Lung (tissue), 12 donors: ENCODE results near the gene PRSS56. TPM values are rescaled to one million over a fixed set of nuclear protein-coding genes. Genes with fewer than 3 reads are reported as not detected.
A peak's percentile ranks its signal among the peaks of the same experiment; 100 is the strongest.

ENCODE experiments used
- ATAC-seq: fragments of 200-7000 bp; cut with Tn5 transposase; one replicate; pipeline ENCODE4 v1.9.1; 2020; ENCODE audit warnings: moderate number of reproducible peaks; ENCODE audit not compliant: insufficient read depth, low FRiP score
- DNase-seq, 3 donors: peaks; one replicate each; pipeline ENCODE4 v3.0.0-alpha.2; 2013 to 2017
- H3K27ac ChIP-seq, 2 donors: one replicate each; pipeline ENCODE4 v1.5.1; 2013; ENCODE audit warnings: mild to moderate bottlenecking in 2 of 2, moderate library complexity in 2 of 2, control low read depth in 1 of 2, inconsistent platforms in 1 of 2, low read depth in 1 of 2, low read length in 1 of 2
- H3K27me3 ChIP-seq, 3 donors: one replicate each; pipeline ENCODE4 v1.5.1; 2013; ENCODE audit warnings: low read length in 2 of 3; ENCODE audit not compliant: control insufficient read depth in 3 of 3, insufficient read depth in 3 of 3
- H3K36me3 ChIP-seq, 4 donors: one replicate each; pipeline ENCODE4 v1.5.1; 2013; ENCODE audit warnings: low read length in 4 of 4, mild to moderate bottlenecking in 1 of 4, moderate library complexity in 1 of 4; ENCODE audit not compliant: control insufficient read depth in 4 of 4, insufficient read depth in 4 of 4
- H3K4me1 ChIP-seq, 5 donors: one replicate each; pipeline ENCODE4 v1.5.1; 2013; ENCODE audit warnings: low read length in 5 of 5, mild to moderate bottlenecking in 2 of 5, moderate library complexity in 1 of 5; ENCODE audit not compliant: control insufficient read depth in 5 of 5, insufficient read depth in 5 of 5
- H3K4me3 ChIP-seq: one replicate; pipeline ENCODE4 v1.5.1; 2013; ENCODE audit warnings: mild to moderate bottlenecking, control low read depth, moderate library complexity
- H3K9ac ChIP-seq, 2 donors: one replicate each; pipeline ENCODE4 v1.5.1; 2013; ENCODE audit warnings: low read length in 2 of 2, control low read depth in 1 of 2; ENCODE audit not compliant: insufficient read depth in 1 of 2
- H3K9me3 ChIP-seq, 4 donors: one replicate each; pipeline ENCODE4 v1.5.1; 2013; ENCODE audit warnings: low read length in 3 of 4, mild to moderate bottlenecking in 1 of 4, moderate library complexity in 1 of 4; ENCODE audit not compliant: control insufficient read depth in 4 of 4, insufficient read depth in 3 of 4
- CTCF ChIP-seq: IDR thresholded peaks from 2 replicates; pipeline ENCODE4 v1.5.1; 2012; ENCODE audit warnings: mild to moderate bottlenecking; ENCODE audit errors: control extremely low read depth, extremely low read depth
- WGBS, 2 donors: extraction: QIAGEN DNeasy Blood & Tissue Kit; methylation state at CpG; one replicate each; pipeline ENCODE4 v1.1.7; 2013; 5-methylcytosine and 5-hydroxymethylcytosine counted together
- polyA plus RNA-seq, 2 donors: library from polyadenylated mRNA; stranded (reverse); fragments of 200-250 nt; gene quantifications; one replicate each; pipeline ENCODE4 v1.2.1, GENCODE V29; 2013
- total RNA-seq, 2 donors: library from RNA; depleted of rRNA in 1 of 2; stranded (reverse); fragments of >200 nt in 1 of 2; gene quantifications; one replicate each; pipeline ENCODE4 v1.2.1, GENCODE V29; 2014 to 2021
- donor health status: control.
- donor health status: control.
- donor health status: Bipolar disorder and iron deficiency.
- donor health status: healthy.
- donor health status: DM: yes; HTN: yes; CAD: no.

The PRSS56 gene
- total and polyA plus RNA-seq, 4 donors: not detected

DNA sequence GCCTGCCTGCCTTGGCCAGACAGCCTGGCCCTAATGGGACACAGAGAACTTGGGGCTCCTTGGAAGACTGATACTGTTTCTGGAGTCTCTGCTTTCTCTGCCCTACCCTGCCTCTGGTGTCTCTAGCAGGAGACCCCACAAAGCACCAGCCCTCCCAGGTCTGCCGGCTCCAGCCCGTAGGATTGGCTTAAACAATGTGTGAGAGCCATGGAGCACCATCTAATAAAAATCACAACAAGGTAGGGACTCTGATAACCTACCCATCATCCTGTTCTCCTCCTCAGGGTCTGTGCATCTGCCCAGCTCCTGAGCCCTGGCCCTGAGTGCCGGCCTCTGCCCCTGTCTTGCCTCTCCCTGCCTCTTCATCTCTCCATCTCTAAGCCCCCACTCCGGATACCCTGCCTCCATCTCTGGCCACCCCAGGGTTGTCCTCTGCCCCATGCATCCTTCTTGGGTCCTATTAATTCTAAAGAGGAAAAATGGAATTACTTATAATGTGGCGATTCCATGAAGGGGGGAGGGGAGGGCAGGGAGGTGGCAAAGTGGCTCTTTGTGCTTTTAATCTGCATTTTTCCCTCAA is 31.4 kb upstream of the PRSS56 start:
- DNase-seq: no peak

DNA sequence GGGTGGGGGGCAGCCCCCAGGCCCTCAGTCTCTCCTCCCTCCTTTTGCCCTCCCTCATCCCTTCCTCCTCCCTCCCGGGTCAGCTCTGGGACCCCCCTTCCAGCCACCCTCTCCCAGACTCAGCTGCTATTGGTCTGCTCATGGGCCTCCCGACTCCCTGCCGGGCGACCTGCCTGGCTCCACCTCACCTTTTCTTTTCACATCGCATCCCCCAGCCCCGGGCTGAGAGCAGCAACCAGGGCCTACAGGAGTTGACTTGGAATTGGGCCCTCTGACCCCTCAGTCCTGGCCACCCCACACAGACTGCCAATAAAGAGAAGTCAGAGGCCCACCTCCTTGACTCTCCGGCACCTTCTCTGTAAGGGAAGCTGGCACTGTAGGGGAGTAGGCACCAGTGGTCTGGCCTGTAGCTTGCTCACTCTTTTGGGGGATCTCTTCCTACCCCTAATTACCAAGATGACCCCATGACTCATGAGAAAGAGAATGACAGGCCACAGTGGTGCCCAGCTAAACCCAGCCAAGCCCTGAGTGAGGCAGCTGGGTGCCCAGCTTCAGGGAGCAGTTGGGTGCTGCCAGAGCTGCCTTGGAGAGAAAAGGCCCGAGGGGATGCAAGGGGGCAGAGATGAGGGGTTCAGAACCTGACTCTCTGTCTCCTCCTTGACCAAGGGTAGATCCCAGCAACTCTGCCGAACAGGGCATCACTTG is 30.5 kb upstream of the PRSS56 start:
- H3K27me3 ChIP-seq: peaks cover 10 to 41% (median 17%) of the 10 kb centered on the region in 3 donors
- H3K9me3 ChIP-seq: peaks cover 0 to 5% (median 0%) of the 10 kb centered on the region in 4 donors
- ATAC-seq (no peak), DNase-seq (peak in 1 of 3 donors; percentile 10)
- H3K4me3 ChIP-seq: no peak overlapping the region
- 69 to 81% methylated on average over 9 of the region's 9 CpGs for WGBS, 2 donors
- H3K9ac ChIP-seq: no peak overlapping the region
- no peak overlapping the region for H3K27ac ChIP-seq
- H3K36me3 ChIP-seq: no peaks in the 10 kb centered on the region
- TF ChIP-seq CTCF: no peak
- peaks cover 0 to 7% (median 0%) of the 10 kb centered on the region in 5 donors for H3K4me1 ChIP-seq

More for the DNA sequence above, 31.4 kb upstream of the PRSS56 start:
- H3K4me3 ChIP-seq: no peak overlapping the region
- H3K27ac ChIP-seq: no peak overlapping the region
- H3K27me3 ChIP-seq: peaks cover 10 to 50% (median 26%) of the 10 kb centered on the region in 3 donors
- 86 to 88% methylated on average over 5 of the region's 5 CpGs for WGBS, 2 donors
- H3K4me1 ChIP-seq: peaks cover 0 to 7% (median 0%) of the 10 kb centered on the region in 5 donors
- ATAC-seq: no peak
- H3K9ac ChIP-seq: no peak overlapping the region
- TF ChIP-seq CTCF: no peak
- H3K36me3 ChIP-seq: no peaks in the 10 kb centered on the region
- H3K9me3 ChIP-seq: peaks cover 0 to 5% (median 0%) of the 10 kb centered on the region in 4 donors

GRCh38 chr2:232490221-232491138 is 29.7 kb upstream of the PRSS56 start:
- ATAC-seq (no peak), DNase-seq (peak in 1 of 3 donors; percentile 6)
- WGBS, 2 donors: 88% methylated on average over 29 to 30 of the region's 30 CpGs

More at GRCh38 chr2:232490221-232491138, 29.7 kb upstream of the PRSS56 start:
- H3K27me3 ChIP-seq: peaks cover 3 to 33% (median 9%) of the 10 kb centered on the region in 3 donors
- no peaks in the 10 kb centered on the region for H3K36me3 ChIP-seq
- TF ChIP-seq CTCF: no peak
- H3K27ac ChIP-seq: no peak overlapping the region
- H3K9me3 ChIP-seq: peaks cover 0 to 3% (median 0%) of the 10 kb centered on the region in 4 donors
- no peak overlapping the region for H3K9ac ChIP-seq
- peaks cover 0 to 7% (median 0%) of the 10 kb centered on the region in 5 donors for H3K4me1 ChIP-seq
- H3K4me3 ChIP-seq: no peak overlapping the region
